ENCODE measurements around the gene FCHSD2. TPM values are rescaled to one million over a fixed set of nuclear protein-coding genes. Genes with fewer than 3 reads are reported as not detected.

FCHSD2 gene
- total and polyA plus RNA-seq, 2 of the 13 experiments (the other 11 are each of a cell fraction or from before 2014, with no cell fraction given) = 20.5 to 24.8 TPM

- TF ChIP-seq DMTF1 (CRISPR knock-in tag; IDR thresholded peaks at IDR 0.05) (no peak), GPBP1L1 (CRISPR knock-in tag; IDR thresholded peaks at IDR 0.05) (no peak), ZNF619 (CRISPR knock-in tag; IDR thresholded peaks at IDR 0.05) (0 out of 2 replicates have a peak, but pooled peaks have one; percentile 52), CREM (IDR thresholded peaks at IDR 0.05) (peak; percentile 41; the same call in 1 of the 2 replicates), CREM (CRISPR knock-in tag; IDR thresholded peaks at IDR 0.05) (no peak), REST (IDR thresholded peaks at IDR 0.05; ENCODE audit: borderline replicate concordance in 1 of 2, low read depth in 1 of 2, low read length in 2 of 2) (0 out of 4 replicates have a peak, but pooled peaks of 1 of the 2 experiments have one; percentile 17), HDAC1 (CRISPR knock-in tag; IDR thresholded peaks at IDR 0.05) (peak; percentile 43; the same call in 1 of the 2 replicates), ZBTB10 (CRISPR knock-in tag; IDR thresholded peaks at IDR 0.05; ENCODE audit: borderline replicate concordance) (no peak), GATA4 (IDR thresholded peaks at IDR 0.05; ENCODE audit: borderline replicate concordance, low read depth) (no peak), ZNF567 (CRISPR knock-in tag; IDR thresholded peaks at IDR 0.05; ENCODE audit: borderline replicate concordance) (0 out of 2 replicates have a peak, but pooled peaks have one; percentile 62), IKZF1 (IDR thresholded peaks at IDR 0.05) (no peak), GATAD2A (CRISPR knock-in tag; IDR thresholded peaks at IDR 0.05) (no peak), SPEN (CRISPR knock-in tag; IDR thresholded peaks at IDR 0.05; ENCODE audit: low read depth) (no peak), CREB1 (IDR thresholded peaks at IDR 0.05) (no peak), CREB1 (CRISPR knock-in tag; IDR thresholded peaks at IDR 0.05) (peak; percentile 12; the same call in 1 of the 2 replicates), PITX1 (CRISPR knock-in tag; IDR thresholded peaks at IDR 0.05) (peak; percentile 57; the same call in 1 of the 2 replicates), ZSCAN21 (CRISPR knock-in tag; IDR thresholded peaks at IDR 0.05; ENCODE audit: borderline replicate concordance) (no peak), SMARCC2 (IDR thresholded peaks at IDR 0.05) (no peak)
Observed at GRCh38 chr11:73176145-73176873, 34.2 kb upstream of the FCHSD2 start (continued).
